GM12864 (cell line): ENCODE results near the gene OIT3.
"Not testable (repeated sequence)": the region's sequence is repeated elsewhere in the genome, so short reads cannot be mapped to it uniquely, and the experiment has no call there.

Experiments used
- DNase-seq: peaks from one replicate; pipeline ENCODE4 v3.0.0-alpha.2; 2011; ENCODE audit warnings: low read depth
- H3K4me3 ChIP-seq: 2 replicates; pipeline ENCODE4 v1.5.1; 2011; ENCODE audit warnings: mild to moderate bottlenecking, low read depth, low read length, control low read depth
- CTCF ChIP-seq: IDR thresholded peaks from 2 replicates; pipeline ENCODE4 v1.5.1; 2011; ENCODE audit warnings: low read depth, mild to moderate bottlenecking, moderate library complexity, low read length, control low read depth, inconsistent platforms; ENCODE audit errors: missing control alignments

The OIT3 gene

DNA sequence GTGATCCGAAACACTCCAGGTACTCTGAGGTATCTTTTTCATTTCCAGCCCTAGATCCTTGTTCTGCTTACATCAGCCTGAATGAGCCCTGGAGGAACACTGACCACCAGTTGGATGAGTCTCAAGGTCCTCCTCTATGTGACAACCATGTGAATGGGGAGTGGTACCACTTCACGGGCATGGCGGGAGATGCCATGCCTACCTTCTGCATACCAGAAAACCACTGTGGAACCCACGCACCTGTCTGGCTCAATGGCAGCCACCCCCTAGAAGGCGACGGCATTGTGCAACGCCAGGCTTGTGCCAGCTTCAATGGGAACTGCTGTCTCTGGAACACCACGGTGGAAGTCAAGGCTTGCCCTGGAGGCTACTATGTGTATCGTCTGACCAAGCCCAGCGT, 5.1 kb downstream of the OIT3 start:
- no peak for TF ChIP-seq CTCF
- no peak overlapping the region for H3K4me3 ChIP-seq
- no peak for DNase-seq

GRCh38 chr10:72899545-72899944, 6.0 kb downstream of the OIT3 start:
- H3K4me3 ChIP-seq: no peak overlapping the region
- no peak for DNase-seq
- TF ChIP-seq CTCF: no peak

- not testable (repeated sequence) for H3K4me3 ChIP-seq, DNase-seq
Measured at GRCh38 chr10:72903941-72904446, 10.5 kb downstream of the OIT3 start.

- no peak for TF ChIP-seq CTCF
- DNase-seq: peak; percentile 12
- no peak overlapping the region for H3K4me3 ChIP-seq
Measured at GRCh38 chr10:72904806-72905205, 11.3 kb downstream of the OIT3 start.

- DNase-seq: no peak
- no peak overlapping the region for H3K4me3 ChIP-seq
- no peak for TF ChIP-seq CTCF
Measured at GRCh38 chr10:72906446-72906845, 12.9 kb downstream of the OIT3 start.

DNA sequence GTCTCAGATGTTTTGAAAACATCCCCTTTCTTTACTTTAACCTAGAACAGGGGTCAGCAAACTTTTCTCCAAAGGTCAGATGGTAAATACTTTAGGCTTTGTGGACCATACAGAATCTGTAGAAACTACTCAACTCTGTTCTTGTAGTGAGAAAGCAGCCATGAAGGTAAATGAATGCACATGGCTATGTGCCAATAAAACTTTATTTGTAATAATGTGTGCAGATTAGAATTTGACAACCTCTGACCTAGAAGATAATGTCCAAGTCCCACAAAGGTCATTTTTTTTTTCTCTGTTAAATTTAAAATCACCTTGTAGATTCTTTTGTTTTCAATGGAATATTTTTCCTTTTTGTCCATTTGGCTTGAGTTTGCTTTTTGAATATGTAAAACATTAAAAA, 17.2 kb downstream of the OIT3 start:
- DNase-seq: no peak
- no peak overlapping the region for H3K4me3 ChIP-seq
- no peak for TF ChIP-seq CTCF

- no peak for TF ChIP-seq CTCF
Measured at GRCh38 chr10:72911758-72912157, 18.2 kb downstream of the OIT3 start.

DNA sequence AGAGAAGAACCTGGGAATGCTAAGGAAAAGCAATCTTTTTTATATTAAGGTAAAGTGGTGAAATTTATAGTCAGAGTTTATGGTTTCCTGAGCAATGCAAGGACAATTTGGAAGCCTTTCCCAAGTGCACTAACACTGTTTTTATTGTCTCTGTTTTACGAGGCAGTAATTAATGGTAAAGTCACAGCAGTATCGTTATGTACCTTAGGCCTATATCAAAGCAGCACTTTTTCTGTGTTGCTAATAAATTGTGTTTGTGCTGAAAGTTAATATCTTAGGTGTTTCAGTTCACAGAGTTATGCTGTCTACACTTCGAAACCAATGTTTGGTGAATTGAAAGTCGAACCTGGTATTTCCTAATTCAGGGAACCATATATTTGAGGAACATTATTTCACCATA, 19.2 kb downstream of the OIT3 start:
- no peak for TF ChIP-seq CTCF
- DNase-seq: no peak
- no peak overlapping the region for H3K4me3 ChIP-seq

More at GRCh38 chr10:72911758-72912157, 18.2 kb downstream of the OIT3 start:
- no peak for DNase-seq
- H3K4me3 ChIP-seq: no peak overlapping the region
